AG04450 (cell line): ENCODE measurements around the gene ZNF689. TPM values are rescaled to one million over a fixed set of nuclear protein-coding genes. Genes with fewer than 3 reads are reported as not detected.

Source experiments
- CTCF ChIA-PET: fragments of 300-600, 350-600 bp; formaldehyde crosslinking; extraction: SDS; loops from one replicate; lab custom pipeline; 2022; ENCODE audit warnings: antibody characterized with exemption, inconsistent platforms; lab: Charles Lee
- POLR2A ChIA-PET: fragments of 350-600 bp; formaldehyde crosslinking; extraction: SDS; loops from one replicate; lab custom pipeline; 2021; ENCODE audit warnings: antibody characterized with exemption, inconsistent platforms; lab: Yijun Ruan, JAX
- DNase-seq: peaks from one replicate; pipeline ENCODE4 v3.0.0-alpha.2; 2011; ENCODE audit warnings: low read depth, low spot score
- H3K27ac ChIP-seq: one replicate; pipeline ENCODE4 v1.5.1; 2012; ENCODE audit warnings: low read depth, low read length, control low read depth
- H3K27me3 ChIP-seq: one replicate; pipeline ENCODE4 v1.6.0; 2012; ENCODE audit warnings: low read length; ENCODE audit not compliant: control insufficient read depth, insufficient read depth
- H3K4me3 ChIP-seq: 2 replicates; pipeline ENCODE4 v1.5.1; 2011; ENCODE audit warnings: mild to moderate bottlenecking, low read depth, low read length, control low read depth
- H3K9me3 ChIP-seq: 2 replicates; pipeline ENCODE4 v1.5.1; 2012; ENCODE audit warnings: low read length; ENCODE audit not compliant: control insufficient read depth, insufficient read depth
- polyA plus RNA-seq: library from polyadenylated mRNA; depleted of rRNA; stranded (reverse); fragments of >200 nt; gene quantifications from 2 replicates; pipeline ENCODE4 v1.2.3, GENCODE V29; 2011; rRNA removed
- small RNA-seq: library from RNA; depleted of rRNA; stranded (forward); fragments of <200 nt; gene quantifications from one replicate; pipeline ENCODE3, GENCODE V24; 2012; ENCODE audit warnings: low read depth; ENCODE audit not compliant: insufficient read length
- TF ChIP-seq, protein P1 (sequence below): IDR thresholded peaks from 2 replicates; pipeline ENCODE4 v1.5.1; 2011; ENCODE audit warnings: low read depth, low read length, control low read depth, inconsistent platforms

The ZNF689 gene
- polyA plus RNA-seq, 1 experiment, result 4.2 TPM

- Histone ChIP-seq H3K27me3 (no peaks in the 10 kb centered on the region), H3K4me3 (no peak overlapping the region), H3K9me3 (peaks cover 4% of the 10 kb centered on the region; the same call in 1 of the 2 replicates), H3K27ac (no peak overlapping the region)
- no peak for DNase-seq
- TF ChIP-seq, protein P1, sequence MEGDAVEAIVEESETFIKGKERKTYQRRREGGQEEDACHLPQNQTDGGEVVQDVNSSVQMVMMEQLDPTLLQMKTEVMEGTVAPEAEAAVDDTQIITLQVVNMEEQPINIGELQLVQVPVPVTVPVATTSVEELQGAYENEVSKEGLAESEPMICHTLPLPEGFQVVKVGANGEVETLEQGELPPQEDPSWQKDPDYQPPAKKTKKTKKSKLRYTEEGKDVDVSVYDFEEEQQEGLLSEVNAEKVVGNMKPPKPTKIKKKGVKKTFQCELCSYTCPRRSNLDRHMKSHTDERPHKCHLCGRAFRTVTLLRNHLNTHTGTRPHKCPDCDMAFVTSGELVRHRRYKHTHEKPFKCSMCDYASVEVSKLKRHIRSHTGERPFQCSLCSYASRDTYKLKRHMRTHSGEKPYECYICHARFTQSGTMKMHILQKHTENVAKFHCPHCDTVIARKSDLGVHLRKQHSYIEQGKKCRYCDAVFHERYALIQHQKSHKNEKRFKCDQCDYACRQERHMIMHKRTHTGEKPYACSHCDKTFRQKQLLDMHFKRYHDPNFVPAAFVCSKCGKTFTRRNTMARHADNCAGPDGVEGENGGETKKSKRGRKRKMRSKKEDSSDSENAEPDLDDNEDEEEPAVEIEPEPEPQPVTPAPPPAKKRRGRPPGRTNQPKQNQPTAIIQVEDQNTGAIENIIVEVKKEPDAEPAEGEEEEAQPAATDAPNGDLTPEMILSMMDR, result no peak
- CTCF ChIA-PET, result interaction anchor here (0.8 kb wide), 1 partner anchor 20 kb away, joined by 3 read pairs; no protein-coding TSS in a partner anchor
- POLR2A ChIA-PET, result no interaction called here
These were observed 54.7 kb downstream of the ZNF689 start for GRCh38 chr16:30555315-30556124.

GRCh38 chr16:30554557-30555314 lies 55.5 kb downstream of the ZNF689 start:
- no peak overlapping the region for H3K4me3 ChIP-seq
- CTCF ChIA-PET, result interaction anchor here (0.8 kb wide), 1 partner anchor 19 kb away, joined by 3 read pairs; no protein-coding TSS in a partner anchor
- no peaks in the 10 kb centered on the region for H3K27me3 ChIP-seq
- DNase-seq, result no peak
- H3K27ac ChIP-seq, result no peak overlapping the region
- POLR2A ChIA-PET, result no interaction called here
- TF ChIP-seq, protein P1, result no peak
- H3K9me3 ChIP-seq, result peaks cover 4% of the 10 kb centered on the region; the same call in 1 of the 2 replicates

DNA sequence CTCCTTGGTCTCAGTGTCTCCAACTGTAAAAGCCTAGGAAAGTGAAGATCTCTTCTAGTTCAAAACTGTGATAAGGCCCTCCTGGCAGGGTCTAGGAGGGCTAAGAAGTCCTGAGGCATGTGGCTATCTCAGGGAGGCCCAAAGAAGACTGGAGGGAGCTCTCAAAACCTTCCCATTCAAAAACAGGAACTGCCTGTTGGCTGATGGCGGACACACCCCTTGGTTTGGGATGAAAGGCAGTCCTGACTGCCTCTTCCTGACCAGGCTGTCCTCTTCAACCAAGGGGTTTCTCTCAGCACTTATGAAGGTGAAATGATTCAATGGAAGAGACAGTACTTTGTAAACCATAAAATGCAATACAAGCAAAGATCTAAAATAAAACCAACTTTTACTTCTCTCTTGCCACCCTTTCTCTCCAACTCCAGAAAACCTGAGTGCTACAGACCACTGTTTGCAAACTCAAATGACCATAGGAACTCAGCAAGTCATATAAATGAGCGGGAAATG lies 56.7 kb downstream of the ZNF689 start:
- POLR2A ChIA-PET, result no interaction called here
- TF ChIP-seq, protein P1, result no peak
- no peak for DNase-seq
- Histone ChIP-seq H3K9me3 (no peaks in the 10 kb centered on the region; the same call in 1 of the 2 replicates), H3K4me3 (no peak overlapping the region), H3K27ac (no peak overlapping the region), H3K27me3 (no peaks in the 10 kb centered on the region)
- CTCF ChIA-PET, result no interaction called here

DNA sequence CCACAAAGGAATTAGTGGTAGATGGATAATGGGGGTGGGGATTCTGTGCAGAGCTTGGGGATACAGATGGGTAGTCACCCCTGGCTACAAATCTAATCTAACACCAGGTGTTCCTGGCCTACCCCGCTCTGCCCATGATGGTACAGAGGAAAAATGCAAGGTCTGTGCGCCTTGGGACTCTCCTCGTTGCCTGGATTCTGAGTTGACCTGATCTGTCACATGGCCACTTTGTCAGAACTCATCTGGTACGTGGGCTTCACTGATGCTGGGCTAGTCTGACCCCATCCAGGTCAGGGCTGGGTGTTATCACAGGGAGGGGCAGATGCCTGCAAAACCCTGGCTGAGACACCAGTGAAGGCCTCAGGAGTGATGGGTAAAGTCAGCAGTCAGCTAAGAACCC lies 57.2 kb downstream of the ZNF689 start:
- POLR2A ChIA-PET, result no interaction called here
- CTCF ChIA-PET, result interaction anchor here (0.7 kb wide), 1 partner anchor 369 kb away, joined by 3 read pairs; the partner anchor contains the start of gene CORO1A

More for the DNA sequence above, 57.2 kb downstream of the ZNF689 start:
- Histone ChIP-seq H3K27ac (no peak overlapping the region), H3K27me3 (no peaks in the 10 kb centered on the region), H3K9me3 (no peaks in the 10 kb centered on the region; the same call in 1 of the 2 replicates), H3K4me3 (no peak overlapping the region)
- TF ChIP-seq, protein P1, result no peak
- DNase-seq, result no peak

Small RNA genes lying within 50 kb of the gene (small RNA-seq; reads per million reads assigned to genes)
- gene AC093249.1, result not detected
- not detected for gene AC093249.4

Other genes starting within 250 kb of the ZNF689 start
- gene TBC1D10B, start 239.9 kb downstream of the ZNF689 start, polyA plus RNA-seq, result 12.0 and 14.8 TPM in 2 replicates
- 0.55 TPM in 1 of 2 replicates, not detected in the other for gene MYL11, start 235.6 kb downstream of the ZNF689 start, polyA plus RNA-seq
- not detected in 2 replicates for gene SEPTIN1, start 227.8 kb downstream of the ZNF689 start, polyA plus RNA-seq
- gene ZNF48, start 215.0 kb downstream of the ZNF689 start, polyA plus RNA-seq, result 4.3 and 5.3 TPM in 2 replicates
- 9.3 and 10.1 TPM in 2 replicates for gene ZNF771, start 202.8 kb downstream of the ZNF689 start, polyA plus RNA-seq
- 34.1 and 34.7 TPM in 2 replicates for gene DCTPP1, start 180.4 kb downstream of the ZNF689 start, polyA plus RNA-seq
- 41.2 and 47.1 TPM in 2 replicates for gene SEPHS2, start 164.5 kb downstream of the ZNF689 start, polyA plus RNA-seq
- gene ITGAL, start 137.6 kb downstream of the ZNF689 start, polyA plus RNA-seq, result not detected in 2 replicates
- gene ZNF768, start 83.8 kb downstream of the ZNF689 start, polyA plus RNA-seq, result 9.8 and 14.5 TPM in 2 replicates
- 4.9 and 5.0 TPM in 2 replicates for gene ZNF747, start 75.5 kb downstream of the ZNF689 start, polyA plus RNA-seq
- 2.5 and 3.2 TPM in 2 replicates for gene ZNF764, start 52.0 kb downstream of the ZNF689 start, polyA plus RNA-seq
- 5.5 and 6.8 TPM in 2 replicates for gene ZNF688, start 38.7 kb downstream of the ZNF689 start, polyA plus RNA-seq
- 4.7 and 6.6 TPM in 2 replicates for gene ZNF785, start 24.7 kb downstream of the ZNF689 start, polyA plus RNA-seq
- gene PRR14, start 40.6 kb upstream of the ZNF689 start, polyA plus RNA-seq, result 4.9 and 6.9 TPM in 2 replicates
- gene FBRS, start 48.0 kb upstream of the ZNF689 start, polyA plus RNA-seq, result 5.0 and 9.0 TPM in 2 replicates
- 3.1 and 5.8 TPM in 2 replicates for gene SRCAP, start 88.8 kb upstream of the ZNF689 start, polyA plus RNA-seq
- 21.7 and 26.0 TPM in 2 replicates for gene PHKG2, start 138.0 kb upstream of the ZNF689 start, polyA plus RNA-seq
- 2.6 and 3.1 TPM in 2 replicates for gene CFAP119, start 151.7 kb upstream of the ZNF689 start, polyA plus RNA-seq
- 66.8 and 75.5 TPM in 2 replicates for gene RNF40, start 151.9 kb upstream of the ZNF689 start, polyA plus RNA-seq
- 5.1 and 8.0 TPM in 2 replicates for gene ZNF629, start 176.8 kb upstream of the ZNF689 start, polyA plus RNA-seq